ENCODE data around the gene CLDN9. TPM values are rescaled to one million over a fixed set of nuclear protein-coding genes. Genes with fewer than 3 reads are reported as not detected.

Gene CLDN9
- total and polyA plus RNA-seq, 7 donors, result 0.28 TPM; not detected in 6

DNA sequence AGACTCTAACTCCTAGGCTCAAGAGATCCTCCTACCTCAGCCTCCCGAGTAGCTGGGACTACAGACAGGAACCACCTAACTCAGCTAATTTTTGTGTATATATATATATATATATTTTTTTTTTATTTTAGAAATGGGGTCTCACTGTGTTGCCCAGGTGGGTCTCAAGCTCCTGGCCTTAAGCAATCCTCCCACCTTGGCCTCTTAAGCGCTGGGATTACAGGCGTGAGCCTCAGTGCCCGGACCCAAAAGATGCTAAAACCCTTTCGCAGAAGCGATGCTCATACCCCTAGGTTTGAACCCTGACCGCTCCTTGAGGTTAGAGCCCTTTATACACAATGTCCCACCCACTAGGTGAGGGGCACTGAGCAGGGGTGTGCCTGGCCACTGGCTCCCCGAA lies 2.2 kb upstream of the CLDN9 start:
- no peak for DNase-seq
- 94 to 95% methylated on average over 8 of the region's 8 CpGs for whole genome bisulfite sequencing, 2 donors
- TF ChIP-seq POLR2A (IDR thresholded peaks at IDR 0.05), result no peak
- TF ChIP-seq POLR2AphosphoS5 (IDR thresholded peaks at IDR 0.05), result no peak
- TF ChIP-seq, protein P1, sequence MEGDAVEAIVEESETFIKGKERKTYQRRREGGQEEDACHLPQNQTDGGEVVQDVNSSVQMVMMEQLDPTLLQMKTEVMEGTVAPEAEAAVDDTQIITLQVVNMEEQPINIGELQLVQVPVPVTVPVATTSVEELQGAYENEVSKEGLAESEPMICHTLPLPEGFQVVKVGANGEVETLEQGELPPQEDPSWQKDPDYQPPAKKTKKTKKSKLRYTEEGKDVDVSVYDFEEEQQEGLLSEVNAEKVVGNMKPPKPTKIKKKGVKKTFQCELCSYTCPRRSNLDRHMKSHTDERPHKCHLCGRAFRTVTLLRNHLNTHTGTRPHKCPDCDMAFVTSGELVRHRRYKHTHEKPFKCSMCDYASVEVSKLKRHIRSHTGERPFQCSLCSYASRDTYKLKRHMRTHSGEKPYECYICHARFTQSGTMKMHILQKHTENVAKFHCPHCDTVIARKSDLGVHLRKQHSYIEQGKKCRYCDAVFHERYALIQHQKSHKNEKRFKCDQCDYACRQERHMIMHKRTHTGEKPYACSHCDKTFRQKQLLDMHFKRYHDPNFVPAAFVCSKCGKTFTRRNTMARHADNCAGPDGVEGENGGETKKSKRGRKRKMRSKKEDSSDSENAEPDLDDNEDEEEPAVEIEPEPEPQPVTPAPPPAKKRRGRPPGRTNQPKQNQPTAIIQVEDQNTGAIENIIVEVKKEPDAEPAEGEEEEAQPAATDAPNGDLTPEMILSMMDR (IDR thresholded peaks at IDR 0.05), result no peak
- TF ChIP-seq EP300 (IDR thresholded peaks at IDR 0.05), result no peak
- no peaks in the 10 kb centered on the region for H3K36me3 ChIP-seq
- no peaks in the 10 kb centered on the region for H3K9me3 ChIP-seq
- peaks cover 24 to 87% (median 77%) of the 10 kb centered on the region in 3 donors for H3K27me3 ChIP-seq
- no peaks in the 10 kb centered on the region for H3K4me1 ChIP-seq
- intact Hi-C loops (cut with DNase I), result no loop called here
- H3K4me3 ChIP-seq, result no peak overlapping the region
- no peak overlapping the region for H3K27ac ChIP-seq

DNA sequence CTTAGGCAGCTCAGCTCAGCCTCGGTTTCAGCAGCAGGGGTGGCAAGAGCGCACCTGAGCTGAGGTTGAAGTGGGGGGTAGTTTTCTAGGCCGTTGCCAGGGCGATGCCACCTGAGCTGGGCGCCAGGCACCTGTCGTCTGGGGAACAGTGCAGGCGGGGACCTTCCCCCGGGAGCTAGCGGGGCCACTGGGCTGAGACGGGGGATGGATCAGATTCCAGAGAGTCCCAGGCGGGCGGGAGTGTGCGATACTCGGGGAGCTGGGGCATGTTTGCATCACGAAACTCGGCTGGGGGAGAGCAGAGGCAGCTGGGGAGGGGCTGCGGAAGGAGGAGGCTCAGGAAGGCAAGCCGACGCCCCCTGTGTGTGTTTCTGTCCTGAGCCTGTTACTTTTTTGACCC lies 477 bp upstream of the CLDN9 start:
- DNase-seq, result no peak
- no peak overlapping the region for H3K27ac ChIP-seq
- no peaks in the 10 kb centered on the region for H3K9me3 ChIP-seq
- no peaks in the 10 kb centered on the region for H3K36me3 ChIP-seq
- TF ChIP-seq POLR2A (IDR thresholded peaks at IDR 0.05), result no peak
- TF ChIP-seq, protein P1 (IDR thresholded peaks at IDR 0.05), result no peak
- no peak for TF ChIP-seq POLR2AphosphoS5 (IDR thresholded peaks at IDR 0.05)
- no peak for TF ChIP-seq EP300 (IDR thresholded peaks at IDR 0.05)
- H3K4me1 ChIP-seq, result no peaks in the 10 kb centered on the region
- WGBS, 2 donors, result 13 to 34% methylated on average over 19 of the region's 19 CpGs
- peaks cover 23 to 76% (median 67%) of the 10 kb centered on the region in 3 donors for H3K27me3 ChIP-seq
- H3K4me3 ChIP-seq, result no peak overlapping the region
- intact Hi-C loops (cut with DNase I), result no loop called here

DNA sequence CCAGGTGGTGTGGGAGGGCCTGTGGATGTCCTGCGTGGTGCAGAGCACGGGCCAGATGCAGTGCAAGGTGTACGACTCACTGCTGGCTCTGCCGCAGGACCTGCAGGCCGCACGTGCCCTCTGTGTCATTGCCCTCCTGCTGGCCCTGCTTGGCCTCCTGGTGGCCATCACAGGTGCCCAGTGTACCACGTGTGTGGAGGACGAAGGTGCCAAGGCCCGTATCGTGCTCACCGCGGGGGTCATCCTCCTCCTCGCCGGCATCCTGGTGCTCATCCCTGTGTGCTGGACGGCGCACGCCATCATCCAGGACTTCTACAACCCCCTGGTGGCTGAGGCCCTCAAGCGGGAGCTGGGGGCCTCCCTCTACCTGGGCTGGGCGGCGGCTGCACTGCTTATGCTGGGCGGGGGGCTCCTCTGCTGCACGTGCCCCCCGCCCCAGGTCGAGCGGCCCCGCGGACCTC lies 798 bp downstream of the CLDN9 start:
- no peak for DNase-seq
- 77 to 84% methylated on average over 27 of the region's 27 CpGs for WGBS, 2 donors

DNA sequence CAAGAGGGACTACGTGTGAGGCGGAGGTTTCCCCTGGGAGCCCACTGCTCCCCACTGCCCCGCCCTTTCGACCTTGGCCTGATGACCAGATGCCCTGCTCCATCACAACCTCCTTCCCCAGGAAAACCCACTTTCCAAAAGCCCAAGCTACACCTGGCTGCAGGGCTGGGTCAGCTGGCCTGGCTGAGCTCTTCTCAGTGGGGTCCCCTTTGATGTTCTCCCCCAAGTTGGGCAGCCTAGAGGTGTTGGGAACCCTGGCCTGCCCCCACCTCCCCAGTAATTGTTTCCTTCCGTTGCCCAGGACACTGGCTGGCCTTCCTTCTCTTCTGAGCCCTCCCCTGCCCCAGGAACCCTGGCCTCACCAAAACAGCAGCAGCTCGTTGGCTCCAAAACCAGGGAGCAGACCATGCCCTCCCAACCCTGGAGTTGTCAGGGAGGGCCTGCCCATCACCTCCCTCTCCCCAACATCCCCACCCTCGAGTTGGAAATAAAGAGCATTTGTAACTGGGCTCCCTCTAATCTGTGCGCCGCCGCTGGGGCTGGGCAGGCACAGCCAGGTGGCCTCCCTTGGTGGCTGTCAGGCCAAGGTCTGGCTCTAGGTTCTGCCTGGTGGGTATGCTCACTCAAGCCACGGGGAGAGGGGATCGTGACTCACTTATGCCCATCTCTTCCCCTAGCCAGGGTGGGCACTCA lies 1.4 kb downstream of the CLDN9 start:
- no peaks in the 10 kb centered on the region for H3K9me3 ChIP-seq

More for the DNA sequence above, 798 bp downstream of the CLDN9 start:
- no peak overlapping the region for H3K4me3 ChIP-seq
- no peaks in the 10 kb centered on the region for H3K36me3 ChIP-seq
- peaks cover 31 to 76% (median 67%) of the 10 kb centered on the region in 3 donors for H3K27me3 ChIP-seq
- no peak overlapping the region for H3K27ac ChIP-seq
- peaks cover 0 to 10% (median 8%) of the 10 kb centered on the region in 4 donors for H3K4me1 ChIP-seq
- H3K9me3 ChIP-seq, result no peaks in the 10 kb centered on the region
- intact Hi-C loops (cut with DNase I), result no loop called here
- TF ChIP-seq POLR2A (IDR thresholded peaks at IDR 0.05), result no peak
- TF ChIP-seq, protein P1 (IDR thresholded peaks at IDR 0.05), result no peak
- TF ChIP-seq EP300 (IDR thresholded peaks at IDR 0.05), result no peak
- TF ChIP-seq POLR2AphosphoS5 (IDR thresholded peaks at IDR 0.05), result no peak

More for the DNA sequence above, 1.4 kb downstream of the CLDN9 start:
- Histone ChIP-seq H3K27ac (no peak overlapping the region), H3K36me3 (no peaks in the 10 kb centered on the region), H3K4me3 (no peak overlapping the region), H3K4me1 (peaks cover 0 to 10% (median 8%) of the 10 kb centered on the region in 4 donors), H3K27me3 (peaks cover 30 to 76% (median 67%) of the 10 kb centered on the region in 3 donors)
- intact Hi-C loops (cut with DNase I), result no loop called here
- DNase-seq, result no peak
- 76 to 78% methylated on average over 12 of the region's 12 CpGs for WGBS, 2 donors
- TF ChIP-seq, protein P1 (IDR thresholded peaks at IDR 0.05), result no peak
- no peak for TF ChIP-seq EP300 (IDR thresholded peaks at IDR 0.05)
- no peak for TF ChIP-seq POLR2AphosphoS5 (IDR thresholded peaks at IDR 0.05)
- no peak for TF ChIP-seq POLR2A (IDR thresholded peaks at IDR 0.05)

Data from sigmoid colon (tissue), 7 donors.